MM.1S (cell line): ENCODE measurements around the gene ROCK2.

Experiments used
- DNase-seq: peaks from one replicate; pipeline ENCODE4 v3.0.0-alpha.2; 2015
- H2AFZ ChIP-seq: fragments of 300-600 bp; sonication (generic); 2 replicates; pipeline ENCODE4 v1.6.0; 2016; ENCODE audit warnings: antibody characterized with exemption, low read length
- H3F3A ChIP-seq: fragments of 300-600 bp; sonication (generic); 2 replicates; pipeline ENCODE4 v1.6.1; 2016; ENCODE audit warnings: mild to moderate bottlenecking, antibody characterized with exemption, low read length, moderate library complexity, mixed read lengths; ENCODE audit not compliant: insufficient read depth
- H3K27ac ChIP-seq: fragments of 300-600 bp; sonication (generic); 2 replicates; pipeline ENCODE4 v1.5.1; 2016; ENCODE audit warnings: mild to moderate bottlenecking, low read length
- H3K27me3 ChIP-seq: fragments of 300-600 bp; sonication (generic); replicated peaks from 2 replicates; pipeline ENCODE4 v1.6.0; 2016; ENCODE audit warnings: low read length; ENCODE audit not compliant: insufficient read depth
- H3K36me3 ChIP-seq: fragments of 300-600 bp; sonication (generic); replicated peaks from 2 replicates; pipeline ENCODE4 v1.6.1; 2016; ENCODE audit warnings: mild to moderate bottlenecking, low read length, mixed read lengths; ENCODE audit not compliant: insufficient read depth
- H3K4me1 ChIP-seq: fragments of 300-600 bp; sonication (generic); 2 replicates; pipeline ENCODE4 v1.6.1; 2016; ENCODE audit warnings: low read length, mixed read lengths
- H3K4me2 ChIP-seq: fragments of 300-600 bp; sonication (generic); 2 replicates; pipeline ENCODE4 v1.6.0; 2016; ENCODE audit warnings: low read depth, low read length
- H3K4me3 ChIP-seq: fragments of 300-600 bp; sonication (generic); 2 replicates; pipeline ENCODE4 v1.5.1; 2016; ENCODE audit warnings: low read length, mixed read lengths
- H3K79me2 ChIP-seq: fragments of 300-600 bp; sonication (generic); 2 replicates; pipeline ENCODE4 v1.6.1; 2016; ENCODE audit warnings: mixed run types, low read length, mixed read lengths
- H3K9ac ChIP-seq: fragments of 300-600 bp; sonication (generic); 2 replicates; pipeline ENCODE4 v1.6.1; 2016; ENCODE audit warnings: low read length, mixed read lengths
- H3K9me2 ChIP-seq: fragments of 300-600 bp; sonication (generic); replicated peaks from 2 replicates; pipeline ENCODE4 v1.6.1; 2016; ENCODE audit warnings: mild to moderate bottlenecking, low read length, mixed read lengths; ENCODE audit not compliant: insufficient read depth
- H3K9me3 ChIP-seq: fragments of 300-600 bp; sonication (generic); replicated peaks from 2 replicates; pipeline ENCODE4 v1.6.1; 2016; ENCODE audit warnings: mild to moderate bottlenecking, low read length, mixed read lengths; ENCODE audit not compliant: insufficient read depth
- H4K20me1 ChIP-seq: fragments of 300-600 bp; sonication (generic); 2 replicates; pipeline ENCODE4 v1.6.1; 2016; ENCODE audit warnings: mild to moderate bottlenecking, low read length, moderate library complexity, mixed read lengths; ENCODE audit not compliant: insufficient read depth
- EZH2 ChIP-seq: fragments of 300-600 bp; sonication (generic); optimal IDR thresholded peaks from 2 replicates; pipeline ENCODE3; 2017; ENCODE audit warnings: low read depth, mild to moderate bottlenecking, antibody characterized with exemption, low read length, mixed read lengths
- EZH2phosphoT487 ChIP-seq: fragments of 300-600 bp; sonication (generic); IDR thresholded peaks from 2 replicates; pipeline ENCODE4 v1.6.1; 2018; ENCODE audit warnings: antibody characterized with exemption, low read length
- TF ChIP-seq, protein P1 (sequence below): fragments of 300-600 bp; sonication (generic); IDR thresholded peaks from 2 replicates; pipeline ENCODE4 v1.5.1; 2016; ENCODE audit warnings: antibody characterized with exemption, low read length, mixed read lengths

ROCK2 gene

DNA sequence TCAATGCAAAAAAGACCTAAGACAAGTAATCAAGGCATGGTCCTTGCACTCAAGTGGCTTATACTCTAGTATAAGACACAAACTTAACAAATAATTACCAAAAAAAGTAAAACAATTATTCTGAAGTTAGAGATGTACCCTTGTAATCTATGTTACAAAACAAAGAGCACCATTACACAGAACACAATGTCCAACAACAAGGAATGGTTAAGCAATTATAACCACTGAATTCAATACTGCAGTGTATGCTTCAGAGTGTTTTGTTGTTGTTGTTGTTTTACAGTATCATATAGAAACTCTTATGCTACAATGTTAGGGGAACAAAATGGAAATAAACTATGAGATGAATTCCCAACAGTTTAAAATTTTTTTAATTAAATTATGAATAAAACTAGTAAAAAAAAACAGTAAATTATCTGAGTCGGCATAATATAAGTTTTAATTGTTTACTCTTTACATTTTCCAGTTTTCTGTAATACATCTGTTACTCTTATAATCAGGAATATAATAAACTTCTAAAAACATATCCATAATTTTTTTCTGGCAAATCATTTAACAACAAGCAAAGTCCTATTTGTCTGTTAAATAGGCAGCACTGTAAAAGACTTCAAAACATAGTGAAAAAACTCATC is 29.2 kb downstream of the ROCK2 start:
- no peaks in the 10 kb centered on the region for H3K9me3 ChIP-seq
- H3K4me2 ChIP-seq: no peak overlapping the region
- H3K9ac ChIP-seq: no peak overlapping the region
- no peaks in the 10 kb centered on the region for H3F3A ChIP-seq
- H2AFZ ChIP-seq: no peak overlapping the region
- H4K20me1 ChIP-seq: 0 out of 2 replicates have a peak, but pooled peaks cover 4% of the 10 kb centered on the region
- DNase-seq: no peak
- no peaks in the 10 kb centered on the region for H3K4me1 ChIP-seq
- TF ChIP-seq, protein P1, sequence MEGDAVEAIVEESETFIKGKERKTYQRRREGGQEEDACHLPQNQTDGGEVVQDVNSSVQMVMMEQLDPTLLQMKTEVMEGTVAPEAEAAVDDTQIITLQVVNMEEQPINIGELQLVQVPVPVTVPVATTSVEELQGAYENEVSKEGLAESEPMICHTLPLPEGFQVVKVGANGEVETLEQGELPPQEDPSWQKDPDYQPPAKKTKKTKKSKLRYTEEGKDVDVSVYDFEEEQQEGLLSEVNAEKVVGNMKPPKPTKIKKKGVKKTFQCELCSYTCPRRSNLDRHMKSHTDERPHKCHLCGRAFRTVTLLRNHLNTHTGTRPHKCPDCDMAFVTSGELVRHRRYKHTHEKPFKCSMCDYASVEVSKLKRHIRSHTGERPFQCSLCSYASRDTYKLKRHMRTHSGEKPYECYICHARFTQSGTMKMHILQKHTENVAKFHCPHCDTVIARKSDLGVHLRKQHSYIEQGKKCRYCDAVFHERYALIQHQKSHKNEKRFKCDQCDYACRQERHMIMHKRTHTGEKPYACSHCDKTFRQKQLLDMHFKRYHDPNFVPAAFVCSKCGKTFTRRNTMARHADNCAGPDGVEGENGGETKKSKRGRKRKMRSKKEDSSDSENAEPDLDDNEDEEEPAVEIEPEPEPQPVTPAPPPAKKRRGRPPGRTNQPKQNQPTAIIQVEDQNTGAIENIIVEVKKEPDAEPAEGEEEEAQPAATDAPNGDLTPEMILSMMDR: no peak
- TF ChIP-seq EZH2: no peak
- no peak for TF ChIP-seq EZH2phosphoT487
- no peaks in the 10 kb centered on the region for H3K36me3 ChIP-seq
- no peaks in the 10 kb centered on the region for H3K9me2 ChIP-seq
- H3K79me2 ChIP-seq: peaks cover 41% of the 10 kb centered on the region
- no peak overlapping the region for H3K4me3 ChIP-seq
- no peaks in the 10 kb centered on the region for H3K27me3 ChIP-seq
- no peak overlapping the region for H3K27ac ChIP-seq

DNA sequence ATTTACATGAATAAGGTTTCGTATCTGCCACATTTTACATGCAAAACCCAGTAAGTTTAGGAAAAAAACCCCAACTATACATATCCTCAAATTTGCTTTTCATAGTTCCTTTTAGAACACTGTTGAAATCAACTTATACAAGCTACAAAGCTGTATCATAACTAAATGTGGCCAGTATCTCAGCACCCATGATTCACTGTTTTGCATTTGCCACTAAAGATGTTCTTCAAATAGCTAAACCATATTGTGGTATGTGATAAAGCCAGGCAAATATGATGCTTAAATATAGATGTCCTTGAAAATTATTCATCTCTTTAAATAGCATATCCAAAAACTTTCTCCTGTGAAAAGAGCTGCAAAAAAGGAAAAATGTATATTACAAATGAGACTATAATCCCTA is 29.9 kb downstream of the ROCK2 start:
- H3K27me3 ChIP-seq: no peaks in the 10 kb centered on the region
- no peak overlapping the region for H3K9ac ChIP-seq
- no peaks in the 10 kb centered on the region for H3K36me3 ChIP-seq
- H3K9me3 ChIP-seq: no peaks in the 10 kb centered on the region
- H3F3A ChIP-seq: no peaks in the 10 kb centered on the region
- H3K4me3 ChIP-seq: no peak overlapping the region
- H3K9me2 ChIP-seq: no peaks in the 10 kb centered on the region
- H3K79me2 ChIP-seq: peaks cover 44% of the 10 kb centered on the region
- H2AFZ ChIP-seq: no peak overlapping the region
- H4K20me1 ChIP-seq: 0 out of 2 replicates have a peak, but pooled peaks cover 4% of the 10 kb centered on the region
- no peak for TF ChIP-seq EZH2phosphoT487
- TF ChIP-seq, protein P1: no peak
- TF ChIP-seq EZH2: no peak
- no peak overlapping the region for H3K4me2 ChIP-seq
- H3K4me1 ChIP-seq: no peaks in the 10 kb centered on the region
- H3K27ac ChIP-seq: no peak overlapping the region
- DNase-seq: no peak

DNA sequence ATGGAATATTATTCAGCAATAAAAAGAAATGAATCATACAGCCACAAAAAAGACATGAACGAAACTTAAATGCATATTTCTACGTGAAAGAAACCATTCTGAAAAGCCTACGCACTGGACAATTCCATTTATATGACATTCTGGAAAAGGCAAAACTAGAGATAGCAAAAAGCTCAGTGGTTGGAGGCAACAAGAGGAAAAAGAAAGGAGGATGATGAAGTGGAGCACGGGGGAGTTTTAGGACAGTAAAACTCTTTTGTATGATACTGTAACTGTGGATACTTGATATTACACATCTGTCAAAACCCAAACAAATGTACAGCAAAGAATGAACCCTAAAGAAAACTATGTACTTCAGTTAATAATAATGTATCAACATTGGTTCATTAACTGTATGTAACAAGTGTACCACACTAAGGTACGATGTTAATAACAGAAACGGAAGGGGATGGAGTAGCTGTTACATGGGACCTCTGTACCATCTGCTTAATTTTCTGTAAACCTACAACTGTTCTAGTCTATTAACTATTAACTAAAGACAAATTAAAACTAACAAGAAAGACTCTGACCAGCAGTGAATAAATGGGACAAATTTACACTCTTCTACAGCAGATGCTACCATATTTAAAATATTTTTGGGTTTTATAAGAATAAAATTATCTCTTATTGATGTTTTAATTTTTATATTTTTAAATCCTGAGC is 31.5 kb downstream of the ROCK2 start:
- H3K4me2 ChIP-seq: no peak overlapping the region
- H3K4me3 ChIP-seq: no peak overlapping the region
- no peaks in the 10 kb centered on the region for H3K4me1 ChIP-seq
- H4K20me1 ChIP-seq: 0 out of 2 replicates have a peak, but pooled peaks cover 4% of the 10 kb centered on the region
- DNase-seq: no peak
- TF ChIP-seq EZH2phosphoT487: no peak
- TF ChIP-seq, protein P1: no peak
- TF ChIP-seq EZH2: no peak
- no peaks in the 10 kb centered on the region for H3K9me2 ChIP-seq
- H3F3A ChIP-seq: no peaks in the 10 kb centered on the region
- H2AFZ ChIP-seq: no peak overlapping the region
- H3K27me3 ChIP-seq: no peaks in the 10 kb centered on the region
- H3K36me3 ChIP-seq: no peaks in the 10 kb centered on the region
- no peak overlapping the region for H3K9ac ChIP-seq
- H3K79me2 ChIP-seq: peaks cover 53% of the 10 kb centered on the region
- H3K27ac ChIP-seq: no peak overlapping the region
- H3K9me3 ChIP-seq: no peaks in the 10 kb centered on the region
